PFSK-1 (cell line): ENCODE measurements around the gene GCLC.

Experiments
- POLR2AphosphoS5 ChIP-seq: IDR thresholded peaks from 2 replicates; pipeline ENCODE4 v1.6.1; 2012; ENCODE audit warnings: low read depth, mild to moderate bottlenecking, control low read depth, low read length, moderate library complexity
- SIN3A ChIP-seq: IDR thresholded peaks from 2 replicates; pipeline ENCODE4 v1.6.1; 2012; ENCODE audit warnings: mild to moderate bottlenecking, low read length, moderate library complexity, borderline replicate concordance; ENCODE audit not compliant: insufficient read depth

DNA sequence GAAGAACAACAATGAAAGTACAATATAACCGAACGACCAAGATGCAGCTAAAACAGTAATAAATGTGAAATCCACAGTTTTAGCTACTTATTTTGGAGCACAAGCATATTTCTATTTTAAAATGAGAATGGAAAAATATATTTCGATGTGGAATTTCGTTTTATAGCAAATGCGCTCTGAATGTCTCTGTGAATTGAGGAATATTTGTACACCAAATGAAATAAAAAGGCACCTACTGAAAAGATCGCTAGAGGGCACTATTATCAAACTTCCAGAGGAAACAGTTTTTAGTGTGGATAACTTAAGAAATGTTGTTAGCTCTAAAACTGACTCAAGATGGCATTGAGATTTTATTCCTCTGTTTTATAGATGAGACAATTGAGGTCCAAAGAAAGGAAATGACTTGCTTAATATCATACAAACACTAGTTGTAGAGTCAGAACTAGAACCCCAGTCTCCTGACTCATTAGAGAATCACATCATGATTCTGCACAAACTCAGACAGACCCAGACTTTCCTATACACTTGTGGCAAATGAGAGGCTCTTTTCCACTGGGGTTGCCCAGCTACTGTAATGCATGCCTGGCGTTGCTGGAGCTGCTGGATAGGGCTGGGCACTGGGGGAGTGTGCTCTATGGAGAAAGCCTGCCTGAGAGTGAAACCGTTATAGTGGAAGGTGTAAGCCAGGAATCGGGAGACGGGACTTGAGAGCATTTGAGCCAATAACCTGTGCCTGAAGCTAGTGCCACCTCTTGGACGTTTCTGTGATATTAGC lies 51.9 kb downstream of the GCLC start:
- no peak for TF ChIP-seq POLR2AphosphoS5
- no peak for TF ChIP-seq SIN3A
